Hepatocyte (in vitro differentiated cells): ENCODE data around the gene UMAD1. TPM values are rescaled to one million over a fixed set of nuclear protein-coding genes. Genes with fewer than 3 reads are reported as not detected.

ENCODE experiments used
- DNase-seq: peaks from one replicate; pipeline ENCODE4 v3.0.0-alpha.2; 2016; ENCODE audit warnings: low spot score
- H2AFZ ChIP-seq: fragments of 200-600 bp; sonication (generic); 2 replicates; pipeline ENCODE4 v1.6.0; 2016; ENCODE audit warnings: antibody characterized with exemption, mild to moderate bottlenecking
- H3K27ac ChIP-seq: fragments of 200-600 bp; sonication (generic); 2 replicates; pipeline ENCODE4 v1.5.1; 2016; ENCODE audit warnings: mild to moderate bottlenecking
- H3K27me3 ChIP-seq: fragments of 200-600 bp; sonication (generic); 2 replicates; pipeline ENCODE4 v1.6.1; 2016
- H3K36me3 ChIP-seq: fragments of 200-600 bp; sonication (generic); replicated peaks from 2 replicates; pipeline ENCODE4 v1.5.1; 2016; ENCODE audit warnings: low read depth; ENCODE audit not compliant: insufficient read depth
- H3K4me1 ChIP-seq: fragments of 200-600 bp; sonication (generic); 2 replicates; pipeline ENCODE4 v1.5.1; 2016; ENCODE audit warnings: mild to moderate bottlenecking, moderate library complexity; ENCODE audit not compliant: insufficient read depth
- H3K4me2 ChIP-seq: fragments of 200-600 bp; sonication (generic); 2 replicates; pipeline ENCODE4 v1.6.0; 2016
- H3K4me3 ChIP-seq: fragments of 200-600 bp; sonication (generic); 2 replicates; pipeline ENCODE4 v1.5.1; 2016; ENCODE audit warnings: mild to moderate bottlenecking
- H3K79me2 ChIP-seq: fragments of 200-600 bp; sonication (generic); 2 replicates; pipeline ENCODE4 v1.6.0; 2017; ENCODE audit warnings: mild to moderate bottlenecking
- H3K9me2 ChIP-seq: fragments of 200-600 bp; sonication (generic); replicated peaks from 2 replicates; pipeline ENCODE4 v1.6.0; 2017; ENCODE audit warnings: mild to moderate bottlenecking; ENCODE audit not compliant: insufficient read depth
- H3K9me3 ChIP-seq: fragments of 200-600 bp; sonication (generic); 2 replicates; pipeline ENCODE4 v1.5.1; 2016; ENCODE audit warnings: low read depth, mild to moderate bottlenecking
- H4K20me1 ChIP-seq: fragments of 200-600 bp; sonication (generic); 2 replicates; pipeline ENCODE4 v1.6.0; 2016; ENCODE audit warnings: mild to moderate bottlenecking; ENCODE audit not compliant: insufficient read depth, poor library complexity, severe bottlenecking
- EZH2 ChIP-seq: fragments of 200-600 bp; sonication (generic); IDR thresholded peaks from 2 replicates; pipeline ENCODE4 v1.6.1; 2016; ENCODE audit warnings: antibody characterized with exemption, mild to moderate bottlenecking, borderline replicate concordance
- EZH2phosphoT487 ChIP-seq: fragments of 200-600 bp; sonication (generic); IDR thresholded peaks from one replicate; pipeline ENCODE4 v1.6.1; 2018; ENCODE audit warnings: antibody characterized with exemption, mild to moderate bottlenecking, low read depth, moderate library complexity; ENCODE audit not compliant: unreplicated experiment, severe bottlenecking
- WGBS: methylation state at CpG from one replicate; pipeline ENCODE4 v1.1.6; 2016; ENCODE audit warnings: low lambda C conversion rate; ENCODE audit errors: missing lambda C conversion rate; 5-methylcytosine and 5-hydroxymethylcytosine counted together
- polyA plus RNA-seq: library from polyadenylated mRNA; unstranded; fragments of >200 nt; fragmentation: Nextera tagmentation; extraction: Ambion mirVana; gene quantifications from 2 replicates; pipeline ENCODE4 v1.2.1, GENCODE V29; 2016
- total RNA-seq: library from RNA; depleted of rRNA; stranded (reverse); fragments of >200 nt; gene quantifications from 2 replicates; pipeline ENCODE4 v1.2.3, GENCODE V29; 2014
- TF ChIP-seq, protein P1 (sequence below): fragments of 200-600 bp; sonication (generic); IDR thresholded peaks from 2 replicates; pipeline ENCODE4 v1.5.1; 2016; ENCODE audit warnings: antibody characterized with exemption, mild to moderate bottlenecking; ENCODE audit not compliant: poor library complexity

UMAD1 gene
- total and polyA plus RNA-seq, 2 experiments from 2014 or later = 15.7 to 29.0 TPM

- Histone ChIP-seq H3K79me2 (no peaks in the 10 kb centered on the region), H3K27me3 (no peaks in the 10 kb centered on the region), H2AFZ (no peak overlapping the region), H3K27ac (no peak overlapping the region), H3K4me1 (peaks cover 8% of the 10 kb centered on the region), H3K36me3 (no peaks in the 10 kb centered on the region), H3K9me3 (no peaks in the 10 kb centered on the region), H3K9me2 (no peaks in the 10 kb centered on the region), H4K20me1 (no peaks in the 10 kb centered on the region), H3K4me2 (no peak overlapping the region), H3K4me3 (no peak overlapping the region)
- 83% methylated on average over 4 of the region's 4 CpGs for WGBS
- no peak for DNase-seq
- TF ChIP-seq, protein P1, sequence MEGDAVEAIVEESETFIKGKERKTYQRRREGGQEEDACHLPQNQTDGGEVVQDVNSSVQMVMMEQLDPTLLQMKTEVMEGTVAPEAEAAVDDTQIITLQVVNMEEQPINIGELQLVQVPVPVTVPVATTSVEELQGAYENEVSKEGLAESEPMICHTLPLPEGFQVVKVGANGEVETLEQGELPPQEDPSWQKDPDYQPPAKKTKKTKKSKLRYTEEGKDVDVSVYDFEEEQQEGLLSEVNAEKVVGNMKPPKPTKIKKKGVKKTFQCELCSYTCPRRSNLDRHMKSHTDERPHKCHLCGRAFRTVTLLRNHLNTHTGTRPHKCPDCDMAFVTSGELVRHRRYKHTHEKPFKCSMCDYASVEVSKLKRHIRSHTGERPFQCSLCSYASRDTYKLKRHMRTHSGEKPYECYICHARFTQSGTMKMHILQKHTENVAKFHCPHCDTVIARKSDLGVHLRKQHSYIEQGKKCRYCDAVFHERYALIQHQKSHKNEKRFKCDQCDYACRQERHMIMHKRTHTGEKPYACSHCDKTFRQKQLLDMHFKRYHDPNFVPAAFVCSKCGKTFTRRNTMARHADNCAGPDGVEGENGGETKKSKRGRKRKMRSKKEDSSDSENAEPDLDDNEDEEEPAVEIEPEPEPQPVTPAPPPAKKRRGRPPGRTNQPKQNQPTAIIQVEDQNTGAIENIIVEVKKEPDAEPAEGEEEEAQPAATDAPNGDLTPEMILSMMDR = no peak
- TF ChIP-seq EZH2phosphoT487 (no peak), EZH2 (no peak)
Measured at GRCh38 chr7:7745258-7745657, 104.7 kb downstream of the UMAD1 start.

DNA sequence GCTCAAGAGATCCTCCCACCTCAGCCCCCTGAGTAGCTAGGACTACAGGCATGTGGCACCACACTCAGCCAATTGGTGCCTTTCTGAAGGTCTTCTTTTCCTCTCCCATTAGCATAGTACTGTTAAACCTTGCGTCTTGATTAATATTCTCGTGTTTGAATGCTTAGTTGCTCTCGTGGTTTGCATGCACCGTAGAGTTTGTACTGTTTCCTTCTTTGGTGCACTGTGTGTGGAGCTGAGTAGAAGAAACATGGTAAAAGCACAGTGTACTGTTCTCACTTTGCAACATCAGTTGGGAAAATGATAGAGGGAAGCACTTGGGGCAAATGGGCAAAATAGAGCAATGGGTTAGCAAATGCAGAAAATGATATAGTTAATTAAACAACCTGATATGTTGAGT is 105.4 kb downstream of the UMAD1 start:
- Histone ChIP-seq H3K79me2 (no peaks in the 10 kb centered on the region), H3K9me2 (no peaks in the 10 kb centered on the region), H3K9me3 (no peaks in the 10 kb centered on the region), H3K4me1 (peaks cover 8% of the 10 kb centered on the region), H2AFZ (no peak overlapping the region), H3K36me3 (no peaks in the 10 kb centered on the region), H3K27me3 (no peaks in the 10 kb centered on the region), H3K4me2 (no peak overlapping the region), H3K27ac (no peak overlapping the region), H4K20me1 (no peaks in the 10 kb centered on the region), H3K4me3 (no peak overlapping the region)
- TF ChIP-seq EZH2phosphoT487 (no peak), EZH2 (no peak)
- TF ChIP-seq, protein P1 = no peak
- no peak for DNase-seq
- WGBS = 89% methylated on average over 4 of the region's 4 CpGs

DNA sequence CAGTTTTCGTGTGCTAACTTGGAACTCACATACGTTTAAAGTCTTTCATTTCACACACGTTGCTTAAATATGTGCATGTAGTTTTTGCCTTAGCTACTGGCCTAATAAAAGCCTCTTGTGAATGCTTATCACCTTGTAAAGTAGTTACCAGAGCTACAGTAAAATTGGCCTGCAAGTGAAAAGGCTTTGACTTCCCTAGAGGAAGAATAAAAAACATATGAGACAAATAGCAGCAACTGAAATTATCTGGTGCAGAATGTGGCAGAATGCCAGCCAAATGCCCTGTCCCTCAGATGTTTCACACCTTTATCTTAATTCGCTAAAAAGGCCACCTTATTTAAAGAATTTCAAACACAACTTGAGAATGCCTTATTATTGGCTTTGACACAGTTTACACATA is 105.9 kb downstream of the UMAD1 start:
- TF ChIP-seq, protein P1 = no peak
- TF ChIP-seq EZH2 = no peak
- TF ChIP-seq EZH2phosphoT487 = no peak
- WGBS = 29% methylated on average over 4 of the region's 4 CpGs
- H3K4me2 ChIP-seq = no peak overlapping the region
- H3K4me3 ChIP-seq = no peak overlapping the region
- no peaks in the 10 kb centered on the region for H3K79me2 ChIP-seq
- H2AFZ ChIP-seq = no peak overlapping the region
- H3K27ac ChIP-seq = no peak overlapping the region
- H3K4me1 ChIP-seq = peaks cover 8% of the 10 kb centered on the region
- H3K27me3 ChIP-seq = no peaks in the 10 kb centered on the region
- no peak for DNase-seq
- no peaks in the 10 kb centered on the region for H3K9me3 ChIP-seq
- no peaks in the 10 kb centered on the region for H3K36me3 ChIP-seq
- no peaks in the 10 kb centered on the region for H3K9me2 ChIP-seq
- H4K20me1 ChIP-seq = no peaks in the 10 kb centered on the region
